BE2C (cell line): ENCODE results near the gene USP10.
A peak's percentile ranks its signal among the peaks of the same experiment; 100 is the strongest.

Experiments
- DNase-seq: peaks from one replicate; pipeline ENCODE4 v3.0.0-alpha.2; 2020
- H3K27me3 ChIP-seq: fragments of 250-450 bp; sonication (Bioruptor Pico); 2 replicates; pipeline ENCODE4 v1.5.1; 2020; ENCODE audit warnings: mild to moderate bottlenecking
- H3K36me3 ChIP-seq: fragments of 250-450 bp; sonication (Bioruptor Pico); 2 replicates; pipeline ENCODE4 v1.5.1; 2020; ENCODE audit warnings: mild to moderate bottlenecking
- H3K4me1 ChIP-seq: fragments of 250-450 bp; sonication (Bioruptor Pico); 2 replicates; pipeline ENCODE4 v1.5.1; 2020
- H3K4me3 ChIP-seq: 2 replicates; pipeline ENCODE4 v1.5.1; 2011; ENCODE audit warnings: low read depth, low read length
- H3K9me3 ChIP-seq: fragments of 250-450 bp; sonication (Bioruptor Pico); 2 replicates; pipeline ENCODE4 v1.5.1; 2020
- CTCF ChIP-seq: IDR thresholded peaks from 2 replicates; pipeline ENCODE4 v1.5.1; 2012; ENCODE audit warnings: mild to moderate bottlenecking, low read depth, low read length

Gene USP10

GRCh38 chr16:84662471-84662870, 37.3 kb upstream of the USP10 start:
- no peaks in the 10 kb centered on the region for H3K36me3 ChIP-seq
- no peak for DNase-seq
- no peaks in the 10 kb centered on the region for H3K27me3 ChIP-seq
- no peak for TF ChIP-seq CTCF
- H3K4me3 ChIP-seq = no peak overlapping the region
- peaks cover 4% of the 10 kb centered on the region for H3K4me1 ChIP-seq
- H3K9me3 ChIP-seq = no peaks in the 10 kb centered on the region

- H3K4me1 ChIP-seq = peaks cover 8% of the 10 kb centered on the region
- no peak for TF ChIP-seq CTCF
- H3K27me3 ChIP-seq = no peaks in the 10 kb centered on the region
- no peaks in the 10 kb centered on the region for H3K9me3 ChIP-seq
- DNase-seq = no peak
- no peak overlapping the region for H3K4me3 ChIP-seq
- no peaks in the 10 kb centered on the region for H3K36me3 ChIP-seq
Observed at GRCh38 chr16:84663433-84664101, 36.2 kb upstream of the USP10 start.

- Histone ChIP-seq H3K4me3 (no peak overlapping the region), H3K27me3 (no peaks in the 10 kb centered on the region), H3K36me3 (no peaks in the 10 kb centered on the region), H3K9me3 (no peaks in the 10 kb centered on the region), H3K4me1 (peaks cover 8% of the 10 kb centered on the region)
- no peak for DNase-seq
- no peak for TF ChIP-seq CTCF
Observed at GRCh38 chr16:84665359-84665758, 34.4 kb upstream of the USP10 start.

- H3K4me1 ChIP-seq = peaks cover 8% of the 10 kb centered on the region
- no peak overlapping the region for H3K4me3 ChIP-seq
- TF ChIP-seq CTCF = no peak
- H3K27me3 ChIP-seq = no peaks in the 10 kb centered on the region
- DNase-seq = no peak
- H3K36me3 ChIP-seq = no peaks in the 10 kb centered on the region
- no peaks in the 10 kb centered on the region for H3K9me3 ChIP-seq
Observed at GRCh38 chr16:84665843-84666242, 34.0 kb upstream of the USP10 start.

GRCh38 chr16:84667600-84668309, 32.0 kb upstream of the USP10 start:
- peaks cover 12% of the 10 kb centered on the region for H3K4me1 ChIP-seq
- DNase-seq = peak; percentile 47
- H3K9me3 ChIP-seq = no peaks in the 10 kb centered on the region
- no peaks in the 10 kb centered on the region for H3K36me3 ChIP-seq
- H3K27me3 ChIP-seq = no peaks in the 10 kb centered on the region; the same call in 1 of the 2 replicates
- no peak for TF ChIP-seq CTCF
- peak overlapping the region; percentile 30 for H3K4me3 ChIP-seq

- no peak overlapping the region for H3K4me3 ChIP-seq
- H3K9me3 ChIP-seq = no peaks in the 10 kb centered on the region
- no peak for DNase-seq
- peaks cover 12% of the 10 kb centered on the region for H3K4me1 ChIP-seq
- TF ChIP-seq CTCF = no peak
- H3K27me3 ChIP-seq = no peaks in the 10 kb centered on the region; the same call in 1 of the 2 replicates
- H3K36me3 ChIP-seq = no peaks in the 10 kb centered on the region
Observed at GRCh38 chr16:84670063-84670462, 29.7 kb upstream of the USP10 start.
